ENCODE data around the gene ATF1.

The ATF1 gene

DNA sequence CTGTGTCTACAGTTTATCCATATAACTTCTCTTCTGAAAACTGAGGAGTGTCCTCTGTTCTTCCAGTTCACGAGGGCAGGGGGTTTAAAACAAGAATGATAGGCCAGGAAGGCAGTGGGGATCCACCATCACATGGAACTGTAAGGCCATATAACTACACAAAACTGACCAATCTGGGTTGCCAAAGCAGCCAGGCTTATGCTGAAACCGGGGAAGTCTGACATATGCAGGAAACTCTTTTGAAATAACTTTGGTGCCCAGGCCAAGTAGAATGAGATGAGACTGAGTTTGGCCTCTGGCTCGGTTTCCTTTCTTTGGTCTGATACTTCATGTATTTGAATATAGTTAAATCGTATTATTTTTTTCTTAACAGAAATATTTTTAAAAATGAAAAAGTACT is 18.0 kb upstream of the ATF1 start:
- H3K9me3 ChIP-seq (ENCODE audit: control insufficient read depth, insufficient read depth, low read length): no peaks in the 10 kb centered on the region
- peaks cover 23% of the 10 kb centered on the region for H3K36me3 ChIP-seq (ENCODE audit: control insufficient read depth, low read length)
- no peak overlapping the region for H3K4me2 ChIP-seq (ENCODE audit: low read length)
- peaks cover 2% of the 10 kb centered on the region; the same call in 1 of the 2 replicates for H3F3A ChIP-seq (ENCODE audit: control insufficient read depth, insufficient read depth)
- TF ChIP-seq EZH2phosphoT487 (IDR thresholded peaks at IDR 0.05; ENCODE audit: borderline replicate concordance, low read length) (no peak), CTCF (IDR thresholded peaks at IDR 0.05; ENCODE audit: low read depth, low read length, poor library complexity, severe bottlenecking) (no peak)
- H3K27ac ChIP-seq (ENCODE audit: low read depth, low read length): no peak overlapping the region
- no peaks in the 10 kb centered on the region for H3K27me3 ChIP-seq (ENCODE audit: control insufficient read depth, low read length)
- H3K9me2 ChIP-seq (replicated peaks; ENCODE audit: control insufficient read depth, low read length): no peaks in the 10 kb centered on the region
- H3K4me3 ChIP-seq (ENCODE audit: low read length): no peak overlapping the region
- H4K20me1 ChIP-seq (ENCODE audit: control insufficient read depth, insufficient read depth, low read depth, low read length): no peaks in the 10 kb centered on the region
- no peaks in the 10 kb centered on the region for H3K79me2 ChIP-seq (ENCODE audit: control insufficient read depth, low read length)
- no peaks in the 10 kb centered on the region for H3K4me1 ChIP-seq (ENCODE audit: control insufficient read depth, low read length)

DNA sequence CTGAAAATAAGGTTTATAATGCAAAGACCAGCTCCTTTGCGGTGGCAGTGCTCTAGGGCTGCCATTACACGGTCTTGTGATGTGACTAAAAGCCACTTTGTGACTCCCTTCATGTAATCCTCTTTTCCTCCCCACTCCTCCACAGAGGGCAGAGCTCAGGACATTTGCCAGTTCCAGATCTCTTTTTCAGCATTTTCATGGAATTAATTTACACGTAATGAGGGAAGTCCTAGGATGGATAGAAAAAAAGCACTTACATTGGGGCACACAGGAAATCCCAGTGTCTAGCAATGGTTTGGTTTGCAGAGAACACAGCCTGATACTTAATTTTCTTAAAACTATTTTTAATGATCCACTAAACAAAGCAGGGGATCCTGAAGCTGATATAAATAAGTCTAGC is 17.5 kb upstream of the ATF1 start:
- peaks cover 2% of the 10 kb centered on the region; the same call in 1 of the 2 replicates for H3F3A ChIP-seq (ENCODE audit: control insufficient read depth, insufficient read depth)
- no peaks in the 10 kb centered on the region for H3K9me2 ChIP-seq (replicated peaks; ENCODE audit: control insufficient read depth, low read length)
- peaks cover 18% of the 10 kb centered on the region for H3K36me3 ChIP-seq (ENCODE audit: control insufficient read depth, low read length)
- no peak overlapping the region for H3K4me3 ChIP-seq (ENCODE audit: low read length)
- no peaks in the 10 kb centered on the region for H3K27me3 ChIP-seq (ENCODE audit: control insufficient read depth, low read length)
- no peaks in the 10 kb centered on the region for H3K4me1 ChIP-seq (ENCODE audit: control insufficient read depth, low read length)
- H3K4me2 ChIP-seq (ENCODE audit: low read length): no peak overlapping the region
- no peak for TF ChIP-seq EZH2phosphoT487 (IDR thresholded peaks at IDR 0.05; ENCODE audit: borderline replicate concordance, low read length)
- TF ChIP-seq CTCF (IDR thresholded peaks at IDR 0.05; ENCODE audit: low read depth, low read length, poor library complexity, severe bottlenecking): no peak
- no peaks in the 10 kb centered on the region for H4K20me1 ChIP-seq (ENCODE audit: control insufficient read depth, insufficient read depth, low read depth, low read length)
- no peaks in the 10 kb centered on the region for H3K9me3 ChIP-seq (ENCODE audit: control insufficient read depth, insufficient read depth, low read length)
- H3K27ac ChIP-seq (ENCODE audit: low read depth, low read length): no peak overlapping the region
- H3K79me2 ChIP-seq (ENCODE audit: control insufficient read depth, low read length): no peaks in the 10 kb centered on the region

- Histone ChIP-seq H3F3A (ENCODE audit: control insufficient read depth, insufficient read depth) (peaks cover 7% of the 10 kb centered on the region; the same call in 1 of the 2 replicates), H3K4me2 (ENCODE audit: low read length) (no peak overlapping the region), H3K9me2 (replicated peaks; ENCODE audit: control insufficient read depth, low read length) (no peaks in the 10 kb centered on the region), H3K36me3 (ENCODE audit: control insufficient read depth, low read length) (peaks cover 15% of the 10 kb centered on the region), H3K4me1 (ENCODE audit: control insufficient read depth, low read length) (no peaks in the 10 kb centered on the region), H3K27ac (ENCODE audit: low read depth, low read length) (no peak overlapping the region), H3K4me3 (ENCODE audit: low read length) (no peak overlapping the region), H3K9me3 (ENCODE audit: control insufficient read depth, insufficient read depth, low read length) (no peaks in the 10 kb centered on the region), H3K79me2 (ENCODE audit: control insufficient read depth, low read length) (no peaks in the 10 kb centered on the region), H4K20me1 (ENCODE audit: control insufficient read depth, insufficient read depth, low read depth, low read length) (no peaks in the 10 kb centered on the region), H3K27me3 (ENCODE audit: control insufficient read depth, low read length) (no peaks in the 10 kb centered on the region)
- TF ChIP-seq CTCF (IDR thresholded peaks at IDR 0.05; ENCODE audit: low read depth, low read length, poor library complexity, severe bottlenecking) (no peak), EZH2phosphoT487 (IDR thresholded peaks at IDR 0.05; ENCODE audit: borderline replicate concordance, low read length) (no peak)
These were observed 16.1 kb upstream of the ATF1 start for GRCh38 chr12:50747817-50748216.

Data from DOHH2 (cell line).